C4-2B (cell line): Measurements from ENCODE around the gene EMP2.

Source experiments
- ZFX ChIP-seq: fragments of 450-650 bp; IDR thresholded peaks from 2 replicates; pipeline ENCODE4 v1.6.1; 2017
- TF ChIP-seq, protein P1 (sequence below): fragments of 450-650 bp; conservative IDR thresholded peaks from 2 replicates; pipeline ENCODE4 v1.5.1; 2017; ENCODE audit warnings: mild to moderate bottlenecking

DNA sequence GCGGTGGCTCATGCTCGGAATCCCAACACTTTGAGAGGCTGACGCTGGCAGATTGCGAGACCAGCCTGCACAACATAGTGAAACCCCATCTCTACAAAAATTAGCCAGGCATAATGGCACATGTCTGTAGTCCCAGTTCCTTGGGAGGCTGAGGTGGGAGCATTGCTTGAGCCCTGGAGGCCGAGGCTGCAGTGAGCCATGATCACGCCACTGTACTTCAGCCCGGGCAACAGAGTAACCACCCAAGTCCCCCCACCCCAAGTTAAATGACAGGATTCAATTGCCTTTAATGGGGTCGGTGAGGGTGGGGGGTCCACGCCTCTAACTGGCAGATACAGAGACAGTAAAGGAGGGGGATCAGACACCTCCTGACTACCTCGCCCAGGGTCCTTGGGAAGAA is 44.9 kb downstream of the EMP2 start:
- TF ChIP-seq, protein P1, sequence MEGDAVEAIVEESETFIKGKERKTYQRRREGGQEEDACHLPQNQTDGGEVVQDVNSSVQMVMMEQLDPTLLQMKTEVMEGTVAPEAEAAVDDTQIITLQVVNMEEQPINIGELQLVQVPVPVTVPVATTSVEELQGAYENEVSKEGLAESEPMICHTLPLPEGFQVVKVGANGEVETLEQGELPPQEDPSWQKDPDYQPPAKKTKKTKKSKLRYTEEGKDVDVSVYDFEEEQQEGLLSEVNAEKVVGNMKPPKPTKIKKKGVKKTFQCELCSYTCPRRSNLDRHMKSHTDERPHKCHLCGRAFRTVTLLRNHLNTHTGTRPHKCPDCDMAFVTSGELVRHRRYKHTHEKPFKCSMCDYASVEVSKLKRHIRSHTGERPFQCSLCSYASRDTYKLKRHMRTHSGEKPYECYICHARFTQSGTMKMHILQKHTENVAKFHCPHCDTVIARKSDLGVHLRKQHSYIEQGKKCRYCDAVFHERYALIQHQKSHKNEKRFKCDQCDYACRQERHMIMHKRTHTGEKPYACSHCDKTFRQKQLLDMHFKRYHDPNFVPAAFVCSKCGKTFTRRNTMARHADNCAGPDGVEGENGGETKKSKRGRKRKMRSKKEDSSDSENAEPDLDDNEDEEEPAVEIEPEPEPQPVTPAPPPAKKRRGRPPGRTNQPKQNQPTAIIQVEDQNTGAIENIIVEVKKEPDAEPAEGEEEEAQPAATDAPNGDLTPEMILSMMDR = no peak
- no peak for TF ChIP-seq ZFX
